SK-MEL-5 (cell line): Measurements from ENCODE around the gene RGS6. TPM values are rescaled to one million over a fixed set of nuclear protein-coding genes. Genes with fewer than 3 reads are reported as not detected.

ENCODE experiments used
- DNase-seq: peaks from one replicate; pipeline ENCODE4 v3.0.0-alpha.2; 2016; ENCODE audit warnings: low read depth, low spot score
- in situ Hi-C: cut with HindIII; loops from 2 replicates; pipeline ENCODE4 v1.10.0; 2016; ENCODE audit warnings: low sequenced_read_pairs, high pct_unique_total_duplicates, low pct_unique_long_range_greater_than_20kb
- total RNA-seq: library from RNA; depleted of rRNA; stranded (reverse); fragments of >200 nt; shearing (Covaris generic); gene quantifications from 2 replicates; pipeline ENCODE4 v1.2.3, GENCODE V29; 2014

Gene RGS6
- total RNA-seq, 1 experiment from 2014 or later, result not detected

DNA sequence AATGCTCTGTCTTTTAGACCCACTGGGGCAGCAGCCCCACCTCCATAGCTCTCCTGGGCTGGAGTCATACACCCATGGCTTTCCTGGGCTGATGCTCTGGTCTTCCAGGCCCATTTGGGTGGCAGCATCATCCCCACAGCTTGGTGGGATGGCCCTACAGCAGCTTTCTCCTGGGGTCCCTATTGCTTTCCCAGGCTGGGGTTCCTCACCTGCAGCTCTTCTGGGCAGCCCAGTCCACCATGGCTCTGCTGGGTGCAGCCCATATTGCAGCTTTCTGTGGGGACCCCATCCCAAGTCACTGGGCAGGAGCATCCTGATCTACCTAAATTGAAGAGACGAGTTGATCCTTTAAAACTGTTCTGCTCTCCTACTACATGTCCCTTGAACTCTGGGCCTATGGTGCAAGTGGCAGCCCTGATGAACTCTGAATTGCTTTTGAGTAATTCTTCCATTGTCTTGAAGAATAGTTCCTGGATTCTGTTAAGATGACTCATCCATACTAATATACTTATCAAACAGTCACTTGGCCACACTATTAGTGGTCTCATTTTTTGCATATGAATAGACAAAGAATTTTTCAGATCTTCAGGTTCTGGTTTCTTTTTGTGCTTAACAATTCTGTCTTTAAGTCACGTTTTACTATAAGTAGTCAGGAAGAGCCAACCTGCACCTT, 571.6 kb downstream of the RGS6 start:
- DNase-seq, result no peak
- in situ Hi-C loops, result no loop called here

DNA sequence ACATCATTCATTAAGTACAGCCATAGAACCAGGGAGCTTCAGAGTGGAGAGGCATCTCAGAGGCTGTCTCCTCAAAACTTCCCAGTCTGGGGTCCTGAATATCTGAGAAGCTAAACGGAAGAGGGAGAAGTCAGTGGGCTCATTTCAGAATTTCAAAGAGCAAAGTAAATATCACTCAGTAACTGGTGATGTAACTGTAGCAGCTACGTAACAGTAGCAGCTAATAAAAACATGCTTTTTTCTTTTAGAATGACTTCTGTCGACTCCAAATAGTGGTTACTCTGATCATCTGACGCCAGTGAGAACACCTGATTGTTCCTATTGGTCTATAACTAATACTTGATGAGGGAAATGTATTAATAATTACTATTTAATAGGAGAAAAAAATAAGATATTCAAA, 578.3 kb downstream of the RGS6 start:
- DNase-seq, result no peak
- in situ Hi-C loops, result no loop called here

DNA sequence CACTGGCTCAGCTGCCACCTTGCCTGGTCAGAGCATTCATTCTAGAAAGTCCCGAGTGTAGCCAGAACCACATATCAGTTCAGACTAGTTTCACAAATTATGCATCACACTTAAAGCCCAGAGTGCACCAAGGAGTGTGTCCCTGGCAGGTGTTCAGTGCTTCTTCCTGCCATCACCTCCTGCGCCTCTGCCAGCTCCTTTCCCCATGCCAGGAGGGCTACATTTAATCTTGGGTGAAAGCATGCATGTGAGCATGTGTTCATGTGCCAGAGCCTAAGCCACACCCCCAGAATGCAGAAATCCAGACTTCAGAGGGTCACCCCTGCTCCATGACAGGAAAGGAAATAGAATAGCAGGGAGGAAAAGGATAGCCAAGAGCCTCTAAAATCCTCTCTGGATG, 580.1 kb downstream of the RGS6 start:
- in situ Hi-C loops, result no loop called here

DNA sequence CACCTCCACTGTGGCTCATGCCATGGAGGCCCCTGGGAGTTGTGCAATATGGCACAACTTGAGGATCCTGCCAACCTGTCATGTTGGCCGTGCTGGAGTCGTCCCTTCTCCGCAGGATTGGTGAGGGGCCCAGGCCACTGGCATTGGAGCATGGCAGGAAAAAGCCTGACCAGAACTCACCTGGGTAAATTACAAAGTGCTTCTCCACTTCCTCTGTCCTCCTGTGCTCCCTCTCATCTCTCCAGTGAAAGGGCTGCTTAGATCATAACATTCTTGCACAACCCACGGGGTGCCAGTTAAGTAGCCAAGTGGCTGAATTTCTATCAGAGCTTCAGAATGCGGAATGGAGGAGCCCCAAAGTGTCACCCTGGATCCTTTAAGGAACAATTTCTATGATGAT, 580.7 kb downstream of the RGS6 start:
- in situ Hi-C loops, result no loop called here
- no peak for DNase-seq

More for the DNA sequence above, 580.1 kb downstream of the RGS6 start:
- no peak for DNase-seq

DNA sequence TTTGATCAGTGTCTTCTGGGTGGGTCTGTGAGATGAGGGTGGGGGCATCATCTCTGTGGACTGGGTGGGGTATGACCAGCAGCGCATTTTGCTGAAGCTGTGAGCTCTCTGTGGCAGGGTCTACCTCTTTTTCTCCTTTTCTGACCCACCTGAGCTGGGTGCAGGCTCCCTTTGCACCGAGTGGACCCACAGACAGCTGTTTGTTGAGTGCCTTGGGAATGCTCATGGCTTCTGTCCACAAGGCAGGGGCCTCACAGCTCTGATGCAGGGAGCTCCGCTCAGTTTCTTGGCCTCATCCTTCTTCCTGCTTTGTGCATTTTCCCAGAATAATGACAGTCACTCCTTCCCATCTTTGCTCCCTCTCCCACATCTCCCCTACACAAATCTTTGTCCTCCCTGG, 581.1 kb downstream of the RGS6 start:
- in situ Hi-C loops, result no loop called here
- no peak for DNase-seq

DNA sequence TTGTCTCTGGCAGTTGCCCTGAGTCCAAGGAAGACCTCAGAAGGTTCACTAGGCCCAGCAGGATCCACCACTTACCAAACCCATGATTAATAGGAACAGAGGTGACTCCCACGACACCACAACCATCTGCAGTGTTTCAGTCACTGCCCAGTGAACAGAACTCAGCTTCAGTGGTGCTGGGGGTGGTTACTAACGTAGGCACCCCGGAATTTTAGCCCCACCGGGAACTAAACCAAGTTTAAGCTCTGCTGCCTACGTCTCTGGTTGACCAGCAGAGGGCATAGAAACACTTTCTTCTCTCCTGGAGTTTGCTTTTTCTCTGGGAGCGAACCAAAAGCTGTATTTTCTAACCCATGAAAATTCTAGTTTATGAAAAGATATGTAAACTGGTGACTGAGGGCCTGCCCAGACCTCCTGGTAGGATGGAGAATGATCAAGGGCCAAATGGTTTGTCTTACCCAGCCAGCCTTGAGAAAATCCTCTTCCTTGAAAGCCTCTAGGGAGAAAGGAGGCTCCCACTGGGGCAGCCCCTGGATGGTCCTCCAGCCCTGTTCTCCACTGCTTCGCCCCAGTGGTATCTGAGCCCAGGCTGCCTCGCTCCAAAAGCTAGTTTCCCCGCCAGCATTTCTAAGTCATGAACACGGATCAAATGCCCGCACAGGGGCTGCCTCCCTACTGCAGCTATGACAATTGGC, 581.9 kb downstream of the RGS6 start:
- in situ Hi-C loops, result no loop called here
- peak; percentile 55 for DNase-seq

DNA sequence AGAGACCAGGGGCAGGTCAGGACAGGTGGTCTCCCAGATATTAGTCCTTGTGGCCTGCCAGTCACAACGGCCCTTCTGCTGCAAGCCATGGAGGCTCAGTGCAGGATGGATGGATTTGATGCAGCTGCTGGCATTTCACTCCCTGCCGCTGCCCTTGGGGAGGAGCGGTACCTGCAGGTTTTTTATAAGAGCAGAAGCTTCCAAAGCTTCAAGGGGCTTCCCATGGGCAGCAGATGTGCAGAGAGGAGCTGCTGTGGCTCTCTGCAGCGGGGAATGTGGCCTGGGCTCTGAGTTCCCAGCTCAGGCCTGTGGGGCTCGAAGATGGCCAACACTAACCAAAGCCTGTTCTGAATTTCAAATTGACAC, 582.4 kb downstream of the RGS6 start:
- DNase-seq, result no peak
- in situ Hi-C loops, result no loop called here

DNA sequence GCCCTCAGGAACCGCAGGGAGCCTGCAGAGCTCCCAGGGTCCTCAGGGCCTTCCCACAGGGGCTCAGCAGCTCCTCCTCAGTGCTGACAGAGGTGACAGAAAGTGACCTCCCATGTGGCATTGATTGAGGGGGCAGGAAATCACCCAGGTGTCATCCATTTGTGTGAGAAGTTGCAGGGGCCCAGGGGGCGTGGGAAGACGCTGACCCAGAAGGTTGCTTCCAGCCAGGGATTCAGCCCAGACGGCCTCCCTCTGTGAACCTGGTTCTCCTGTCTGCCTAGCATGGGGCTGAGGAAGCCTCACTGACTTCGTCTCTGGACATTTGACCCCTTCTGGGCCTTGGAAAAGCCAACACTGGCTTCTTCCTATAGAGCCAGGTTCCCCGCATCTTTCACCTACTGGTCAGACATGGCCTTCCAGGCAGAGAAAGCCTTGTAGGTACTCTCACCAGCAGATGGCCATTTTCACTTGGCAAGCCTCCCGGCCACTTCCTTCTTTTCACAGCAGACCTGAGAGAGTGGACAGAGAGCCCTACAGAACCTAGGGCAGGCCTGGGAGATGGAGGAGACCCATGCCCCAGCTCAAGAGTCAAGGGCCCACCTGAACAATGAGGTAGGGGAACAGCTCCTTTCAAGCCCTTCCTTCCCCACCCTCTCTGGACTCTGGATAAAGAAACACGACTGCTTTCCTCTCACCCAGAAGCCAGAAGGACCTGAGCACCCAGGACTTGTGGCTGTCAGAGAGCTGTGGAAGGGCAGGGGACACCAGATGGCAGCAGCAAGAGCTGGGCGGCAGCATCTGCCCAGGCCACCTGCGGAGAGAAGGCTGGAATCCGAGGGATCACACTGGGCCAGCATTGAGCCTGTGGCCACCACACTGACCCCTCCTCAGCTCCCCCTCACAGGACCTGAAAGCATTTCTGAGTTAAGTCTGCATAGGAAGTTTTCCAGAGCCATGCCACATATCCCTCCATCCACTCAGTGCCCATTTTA, 583.8 kb downstream of the RGS6 start:
- in situ Hi-C loops, result no loop called here

DNA sequence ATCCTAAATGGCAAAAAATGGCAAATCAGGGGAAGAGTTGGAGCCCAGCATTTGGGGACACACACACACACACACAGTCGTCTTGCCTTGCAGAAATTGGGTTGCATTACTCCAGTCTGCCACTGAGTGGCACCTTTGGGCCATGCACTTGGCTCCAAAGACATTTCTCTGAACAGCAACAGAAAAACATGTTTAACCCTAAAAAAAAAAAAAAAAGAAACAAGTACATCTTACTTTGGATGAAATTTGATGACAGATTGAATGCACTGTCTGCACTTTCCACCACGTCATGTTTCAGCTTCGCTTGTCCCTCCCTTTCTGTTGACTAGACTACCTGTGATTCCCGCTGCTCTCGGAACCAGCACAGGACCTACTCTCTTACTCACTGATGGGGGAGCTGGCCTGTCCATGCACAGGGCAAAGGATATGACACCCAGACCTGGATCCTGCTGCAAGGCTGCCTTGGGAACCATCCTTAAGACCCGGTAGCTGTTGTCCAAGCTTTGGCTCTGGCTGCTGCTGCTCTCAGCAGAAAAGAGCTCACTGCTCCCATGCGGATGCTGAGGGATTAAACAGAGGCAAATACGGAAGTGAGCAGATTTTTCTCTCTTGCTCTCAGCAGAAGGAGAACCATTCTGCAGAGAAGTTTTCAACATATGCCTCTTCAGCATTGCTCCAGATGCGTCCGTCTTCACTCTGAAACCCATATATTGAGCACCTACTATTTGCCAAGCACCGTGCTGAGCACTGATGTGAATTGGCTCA, 584.9 kb downstream of the RGS6 start:
- in situ Hi-C loops, result no loop called here

More for the DNA sequence above, 583.8 kb downstream of the RGS6 start:
- DNase-seq, result no peak

DNA sequence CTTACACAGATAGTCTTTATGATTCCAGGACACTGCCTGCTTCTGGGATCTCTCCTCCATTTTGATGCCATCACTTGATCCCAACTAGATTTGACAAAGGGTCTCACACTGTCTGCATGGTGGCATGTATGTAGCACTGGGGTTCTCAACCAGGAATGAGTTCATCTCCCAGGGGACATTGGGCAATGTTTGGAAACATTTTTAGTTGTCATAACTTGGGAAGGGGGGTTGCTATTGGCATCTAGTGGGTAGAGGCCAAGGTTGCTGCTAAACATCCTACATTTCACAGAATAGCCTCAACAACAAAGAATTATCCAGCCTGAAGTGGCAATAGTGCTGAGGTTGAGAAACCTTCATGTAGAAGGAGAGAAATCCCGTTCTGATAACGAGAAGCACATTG, 585.5 kb downstream of the RGS6 start:
- in situ Hi-C loops, result no loop called here
- DNase-seq, result no peak

More for the DNA sequence above, 584.9 kb downstream of the RGS6 start:
- peak; percentile 69 for DNase-seq

DNA sequence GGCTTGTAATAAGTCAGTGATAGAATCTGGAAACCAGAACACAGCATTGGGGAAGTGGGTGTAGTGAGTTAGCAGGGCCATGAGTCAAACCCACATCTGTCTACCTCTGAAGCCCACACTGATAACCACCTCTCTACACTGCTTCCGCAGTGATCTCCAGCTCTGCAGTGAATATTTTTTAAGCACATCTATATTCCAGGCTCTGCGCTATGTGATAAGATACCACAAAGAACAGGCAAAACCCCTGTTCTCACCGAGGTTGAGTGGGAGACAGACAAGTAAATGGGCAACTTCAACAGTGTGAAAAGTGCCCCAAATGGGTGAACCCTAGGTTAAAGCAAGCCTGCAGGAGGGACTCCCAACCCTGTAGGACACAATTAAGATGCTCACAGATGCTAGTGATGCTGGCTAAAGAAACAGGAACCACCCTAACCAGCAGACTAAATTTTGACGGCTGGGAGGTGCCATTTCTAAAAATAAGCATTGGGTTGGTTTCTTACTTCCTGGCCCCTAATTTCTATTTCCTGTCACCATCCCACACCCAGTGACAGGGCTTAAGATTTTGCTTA, 586.7 kb downstream of the RGS6 start:
- no peak for DNase-seq
- in situ Hi-C loops, result no loop called here

DNA sequence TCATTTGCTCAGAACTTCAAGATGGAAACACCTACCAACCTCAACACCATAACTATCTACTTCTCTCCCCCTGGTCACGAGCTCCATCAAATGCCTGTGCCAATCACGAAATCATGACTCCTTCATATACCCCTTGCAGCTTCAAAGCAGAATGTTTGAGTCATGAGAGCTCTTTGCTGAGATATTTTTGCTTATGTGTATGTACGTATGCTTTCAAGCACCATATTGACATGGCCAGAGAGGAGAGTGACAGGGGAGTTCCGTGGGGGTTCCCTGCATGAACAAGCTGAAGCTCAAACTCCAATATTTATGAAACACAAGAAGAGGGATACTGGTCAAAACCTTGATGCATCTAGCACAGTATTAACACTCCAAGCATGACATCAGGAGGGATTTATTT, 587.3 kb downstream of the RGS6 start:
- in situ Hi-C loops, result no loop called here
- no peak for DNase-seq

DNA sequence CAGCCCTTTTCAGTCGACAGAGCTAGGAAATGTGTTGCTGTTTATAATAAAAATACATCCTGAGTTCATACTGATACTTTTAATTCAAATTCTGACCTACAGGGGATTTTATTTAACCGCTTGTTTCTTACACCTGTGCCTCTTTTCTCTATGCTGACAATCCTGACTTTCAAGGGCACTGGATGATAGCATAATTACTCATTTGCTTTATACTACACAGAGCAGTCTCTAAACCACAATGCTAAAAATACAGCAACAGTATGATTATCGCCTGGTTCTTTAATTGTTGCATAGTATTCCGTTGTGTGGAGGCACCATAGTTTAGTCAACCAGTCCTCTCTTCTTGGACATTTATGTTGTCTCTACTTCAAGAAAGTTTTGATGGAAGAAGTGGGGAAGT, 588.8 kb downstream of the RGS6 start:
- no peak for DNase-seq
- in situ Hi-C loops, result no loop called here

DNA sequence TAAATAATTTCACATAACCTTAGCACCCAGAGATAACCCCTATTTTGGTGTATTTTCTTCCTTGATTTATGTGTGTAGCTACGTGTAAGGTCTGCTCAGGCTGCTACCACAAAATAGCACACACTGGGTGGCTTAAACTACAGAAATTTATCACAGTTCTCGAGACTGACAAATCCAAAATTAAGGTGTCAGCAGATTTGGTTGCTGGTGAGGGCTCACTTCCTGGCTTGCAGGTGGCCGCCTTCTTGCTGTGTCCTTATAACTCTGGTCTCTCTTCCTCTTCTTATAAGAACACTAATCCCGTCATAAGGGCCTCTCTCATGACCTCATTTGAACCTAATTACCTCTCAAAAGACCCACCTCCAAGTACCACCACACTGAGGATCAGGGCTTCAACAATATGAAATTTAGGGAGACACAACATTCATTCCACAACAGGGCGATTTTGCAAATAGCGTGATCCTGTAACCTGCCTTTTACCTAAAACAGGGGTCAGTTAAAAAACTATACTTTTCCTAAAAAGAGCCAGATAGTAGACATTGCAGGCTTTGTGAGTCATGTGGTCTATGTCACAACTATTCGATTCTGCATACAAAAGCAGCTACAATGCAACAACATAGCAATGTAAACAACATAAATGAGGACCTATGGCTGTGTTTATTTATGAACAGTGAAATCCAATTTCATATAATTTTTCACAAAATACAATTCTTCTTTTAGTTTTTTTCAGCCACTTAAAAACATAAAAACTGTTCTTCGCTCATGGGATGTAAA, 589.9 kb downstream of the RGS6 start:
- DNase-seq, result no peak
- in situ Hi-C loops, result no loop called here

DNA sequence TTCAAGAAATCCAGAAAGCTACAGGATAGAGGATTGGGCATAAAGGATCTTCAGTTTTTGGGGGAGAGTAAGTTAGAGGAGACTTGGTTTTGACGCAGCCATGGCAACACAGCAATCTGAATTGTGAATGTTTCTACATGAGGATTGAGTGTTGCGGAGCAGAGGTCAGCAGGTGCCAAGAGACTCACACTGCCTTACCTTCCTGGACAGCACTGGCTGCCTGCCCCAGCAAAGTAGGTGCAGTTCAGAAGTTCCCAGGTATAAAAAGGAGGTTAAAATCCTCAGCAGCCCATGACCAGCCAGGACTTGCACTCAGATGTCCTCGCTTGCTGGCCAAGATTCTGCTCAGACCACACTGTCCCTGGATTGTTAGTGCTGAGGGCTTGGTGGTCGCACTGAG, 590.6 kb downstream of the RGS6 start:
- DNase-seq, result no peak
- in situ Hi-C loops, result no loop called here

DNA sequence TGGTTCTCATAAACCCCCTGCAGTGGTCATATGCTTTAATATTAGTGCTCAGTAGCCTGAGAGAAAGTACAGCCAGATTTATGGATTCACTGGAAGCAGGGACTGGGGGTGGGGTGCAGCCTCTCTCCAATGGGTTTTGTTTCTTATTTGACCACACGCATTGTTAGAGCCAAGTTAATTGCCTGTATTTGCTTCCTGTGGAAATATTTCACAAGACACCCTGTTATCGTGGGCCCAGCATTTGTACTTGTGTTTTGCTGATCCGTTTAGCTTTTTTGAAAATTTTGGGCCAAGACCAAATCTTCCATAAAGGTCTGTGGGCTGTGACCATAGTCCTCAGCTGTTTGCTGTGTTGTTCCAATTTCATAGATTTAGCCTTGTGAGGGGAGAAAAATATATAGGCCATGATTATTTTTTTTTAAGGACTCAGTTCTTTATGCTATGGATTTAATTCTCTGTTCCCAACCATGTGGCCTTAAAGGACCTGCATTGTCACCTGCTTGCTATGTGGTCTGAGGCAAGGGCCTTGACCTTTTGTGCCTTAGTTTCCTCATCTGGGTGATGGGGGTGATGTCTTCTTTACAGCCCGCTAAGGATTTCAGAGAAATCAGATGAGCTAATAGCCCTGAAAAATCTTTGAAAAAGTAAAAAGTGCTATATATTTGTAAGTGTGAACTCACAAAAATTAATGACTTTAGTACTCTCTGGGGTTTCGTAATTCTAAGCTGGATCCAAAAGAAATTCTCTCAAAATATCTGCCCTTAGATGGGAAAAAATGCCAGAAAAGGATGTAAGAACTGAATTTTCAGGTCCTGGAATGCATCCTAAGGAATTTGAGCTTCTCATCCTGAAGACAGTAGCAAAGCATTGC, 591.4 kb downstream of the RGS6 start:
- DNase-seq, result no peak
- in situ Hi-C loops, result no loop called here
